Stimulated activated CD8-positive, alpha-beta memory T cell treated with anti-CD3 and anti-CD28 coated beads, Interleukin-7, amount 100 ng/mL, for 1 hour (primary cell): ENCODE results near the gene ASIC4.
A peak's percentile ranks its signal among the peaks of the same experiment; 100 is the strongest.

Experiments
- DNase-seq, 2 donors: peaks; one replicate each; pipeline ENCODE4 v3.0.0-alpha.2; 2020; ENCODE audit warnings: low read depth in 2 of 2

The ASIC4 gene

GRCh38 chr2:219497495-219498279, 16.6 kb upstream of the ASIC4 start:
- no peak for DNase-seq

- DNase-seq: peak; percentile 78 to 81
Measured at GRCh38 chr2:219498280-219499057, 15.8 kb upstream of the ASIC4 start, which contains the start of gene GMPPA. TSS of gene GMPPA (plus strand) at chr2:219498891. CDS start at chr2:219499976, 1,085 bp downstream.

- no peak for DNase-seq
Measured at GRCh38 chr2:219499058-219499307, 15.3 kb upstream of the ASIC4 start.

- DNase-seq: no peak
Measured at GRCh38 chr2:219499555-219499954, 14.7 kb upstream of the ASIC4 start.

GRCh38 chr2:219500135-219500534, 14.1 kb upstream of the ASIC4 start:
- DNase-seq: no peak

- DNase-seq: no peak
Measured at GRCh38 chr2:219501849-219502248, 12.4 kb upstream of the ASIC4 start.

- DNase-seq: no peak
Measured at GRCh38 chr2:219502618-219503017, 11.7 kb upstream of the ASIC4 start.

- no peak for DNase-seq
Measured at GRCh38 chr2:219505585-219505984, 8.7 kb upstream of the ASIC4 start.

- DNase-seq: no peak
Measured at GRCh38 chr2:219506153-219506801, 8.0 kb upstream of the ASIC4 start.

- no peak for DNase-seq
Measured at GRCh38 chr2:219506802-219507526, 7.3 kb upstream of the ASIC4 start.

- no peak for DNase-seq
Measured at GRCh38 chr2:219507581-219508443, 6.5 kb upstream of the ASIC4 start.

- no peak for DNase-seq
Measured at GRCh38 chr2:219508444-219508734, 5.9 kb upstream of the ASIC4 start.

- DNase-seq: no peak
Measured at GRCh38 chr2:219508971-219509779, 5.1 kb upstream of the ASIC4 start.

GRCh38 chr2:219509780-219510511, 4.3 kb upstream of the ASIC4 start:
- peak in 1 of 2 donors; percentile 26 for DNase-seq

GRCh38 chr2:219510512-219511135, 3.7 kb upstream of the ASIC4 start:
- no peak for DNase-seq

- DNase-seq: no peak
Measured at GRCh38 chr2:219511547-219512325, 2.5 kb upstream of the ASIC4 start.

GRCh38 chr2:219512524-219513216, 1.6 kb upstream of the ASIC4 start:
- DNase-seq: no peak

- DNase-seq: no peak
Measured at GRCh38 chr2:219513787-219514186, 495 bp upstream of the ASIC4 start.
